Skeletal muscle satellite cell (primary cell): ENCODE results near the gene AMER3.
A peak's percentile ranks its signal among the peaks of the same experiment; 100 is the strongest.

Experiments
- H3K27me3 ChIP-seq: 2 replicates; pipeline ENCODE4 v1.7.0; 2013; ENCODE audit warnings: low read length; ENCODE audit not compliant: control insufficient read depth, insufficient read depth
- H3K36me3 ChIP-seq: 2 replicates; pipeline ENCODE4 v1.7.0; 2013; ENCODE audit warnings: mild to moderate bottlenecking, control low read depth, low read length; ENCODE audit not compliant: insufficient read depth
- H3K4me1 ChIP-seq: 2 replicates; pipeline ENCODE4 v1.7.0; 2013; ENCODE audit warnings: low read length; ENCODE audit not compliant: control insufficient read depth, insufficient read depth
- H3K4me2 ChIP-seq: 2 replicates; pipeline ENCODE4 v1.7.0; 2013; ENCODE audit warnings: mild to moderate bottlenecking, low read length
- H3K4me3 ChIP-seq: 2 replicates; pipeline ENCODE4 v1.7.0; 2013; ENCODE audit warnings: low read length
- H3K9ac ChIP-seq: 2 replicates; pipeline ENCODE4 v1.7.0; 2013; ENCODE audit warnings: mild to moderate bottlenecking, low read depth, low read length, moderate library complexity
- H3K9me3 ChIP-seq: replicated peaks from 2 replicates; pipeline ENCODE4 v1.7.0; 2013; ENCODE audit warnings: mild to moderate bottlenecking, control low read depth, low read length

Gene AMER3

DNA sequence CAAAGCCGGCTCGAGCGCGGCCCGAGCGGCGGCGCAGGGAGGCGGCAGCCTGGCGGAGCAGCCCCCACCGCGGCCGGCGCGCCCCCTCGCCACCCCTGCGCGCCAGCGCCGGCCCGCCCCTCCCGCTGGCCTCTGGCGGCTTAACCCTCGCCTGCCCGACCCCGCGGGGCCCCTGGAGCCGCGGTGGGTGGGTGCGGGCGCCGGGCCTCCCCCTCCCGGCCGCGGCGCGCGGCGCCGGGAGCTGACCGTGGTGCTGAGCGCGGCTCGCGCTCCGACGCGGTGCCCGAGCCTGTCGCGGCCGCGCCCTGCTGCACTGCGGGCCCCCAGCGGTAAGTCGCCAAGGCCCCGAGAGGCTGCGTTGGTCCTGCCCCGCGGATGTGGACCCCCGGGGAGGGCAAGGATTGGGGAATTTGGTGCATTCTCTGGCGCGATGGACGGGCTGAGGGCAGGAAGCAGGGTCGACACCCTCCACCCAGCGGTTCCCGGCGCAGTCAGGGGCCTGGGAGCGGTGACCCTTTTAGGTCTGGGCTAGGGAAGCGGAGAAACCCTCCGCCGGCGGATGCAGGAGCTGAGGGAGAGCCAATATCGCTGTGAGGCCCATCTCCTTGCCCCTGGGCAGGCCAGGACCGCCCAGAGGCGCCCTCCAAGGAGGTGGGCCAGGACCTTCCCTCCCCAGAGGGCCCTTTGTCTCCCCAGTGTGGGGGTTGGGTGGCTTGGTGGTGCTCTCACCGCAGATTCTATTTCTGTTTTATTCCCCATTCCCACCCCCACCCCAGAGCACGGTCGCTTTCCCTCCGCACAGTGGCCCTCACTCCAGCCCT is 923 bp downstream of the AMER3 start:
- no peaks in the 10 kb centered on the region for H3K36me3 ChIP-seq
- H3K27me3 ChIP-seq: peaks cover 15% of the 10 kb centered on the region
- peaks cover 3% of the 10 kb centered on the region for H3K9me3 ChIP-seq
- no peaks in the 10 kb centered on the region for H3K4me1 ChIP-seq
- H3K4me3 ChIP-seq: no peak overlapping the region
- H3K9ac ChIP-seq: no peak overlapping the region
- peak overlapping the region; percentile 20 for H3K4me2 ChIP-seq

DNA sequence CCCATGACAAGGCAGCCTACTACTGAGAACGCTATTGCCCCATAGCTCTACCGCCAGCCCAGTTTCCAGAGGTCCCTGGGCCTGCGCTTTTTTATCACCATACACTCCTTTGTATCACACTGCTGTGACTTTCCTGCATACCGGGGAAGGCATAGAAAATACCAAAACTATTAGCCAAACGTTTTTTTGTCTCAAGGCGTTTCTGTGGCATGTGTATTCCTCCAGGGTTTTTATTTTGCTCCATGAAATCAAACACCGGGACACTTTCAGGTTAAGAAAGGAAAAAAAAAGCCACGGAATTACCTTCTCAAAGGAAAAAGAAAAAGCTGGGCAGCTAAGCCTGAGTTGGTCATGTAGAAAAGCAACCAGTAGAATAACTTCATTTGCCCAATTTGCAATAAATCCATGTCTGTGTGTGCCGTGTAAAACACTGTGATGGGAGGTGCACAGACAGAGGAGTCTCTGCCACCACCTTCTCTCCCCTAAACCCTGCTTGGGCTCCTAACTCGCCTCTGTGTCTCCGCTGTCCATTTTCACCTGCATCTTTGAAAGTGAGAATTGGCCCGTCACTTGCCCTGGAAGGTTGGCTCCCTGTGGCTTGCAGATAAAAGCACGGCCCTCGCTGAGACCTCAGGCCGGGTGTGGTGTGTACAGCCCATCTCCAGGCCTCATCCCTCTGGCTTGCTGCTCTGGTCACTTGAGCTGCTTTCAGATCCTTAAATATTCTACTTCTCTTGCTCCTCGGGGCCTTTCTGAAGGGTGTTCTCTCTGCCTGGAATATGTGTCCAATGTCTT is 1.7 kb downstream of the AMER3 start:
- H3K4me3 ChIP-seq: no peak overlapping the region
- H3K36me3 ChIP-seq: no peaks in the 10 kb centered on the region
- no peaks in the 10 kb centered on the region for H3K4me1 ChIP-seq
- H3K9me3 ChIP-seq: peaks cover 5% of the 10 kb centered on the region
- no peak overlapping the region for H3K9ac ChIP-seq
- peaks cover 15% of the 10 kb centered on the region for H3K27me3 ChIP-seq
- H3K4me2 ChIP-seq: no peak overlapping the region

DNA sequence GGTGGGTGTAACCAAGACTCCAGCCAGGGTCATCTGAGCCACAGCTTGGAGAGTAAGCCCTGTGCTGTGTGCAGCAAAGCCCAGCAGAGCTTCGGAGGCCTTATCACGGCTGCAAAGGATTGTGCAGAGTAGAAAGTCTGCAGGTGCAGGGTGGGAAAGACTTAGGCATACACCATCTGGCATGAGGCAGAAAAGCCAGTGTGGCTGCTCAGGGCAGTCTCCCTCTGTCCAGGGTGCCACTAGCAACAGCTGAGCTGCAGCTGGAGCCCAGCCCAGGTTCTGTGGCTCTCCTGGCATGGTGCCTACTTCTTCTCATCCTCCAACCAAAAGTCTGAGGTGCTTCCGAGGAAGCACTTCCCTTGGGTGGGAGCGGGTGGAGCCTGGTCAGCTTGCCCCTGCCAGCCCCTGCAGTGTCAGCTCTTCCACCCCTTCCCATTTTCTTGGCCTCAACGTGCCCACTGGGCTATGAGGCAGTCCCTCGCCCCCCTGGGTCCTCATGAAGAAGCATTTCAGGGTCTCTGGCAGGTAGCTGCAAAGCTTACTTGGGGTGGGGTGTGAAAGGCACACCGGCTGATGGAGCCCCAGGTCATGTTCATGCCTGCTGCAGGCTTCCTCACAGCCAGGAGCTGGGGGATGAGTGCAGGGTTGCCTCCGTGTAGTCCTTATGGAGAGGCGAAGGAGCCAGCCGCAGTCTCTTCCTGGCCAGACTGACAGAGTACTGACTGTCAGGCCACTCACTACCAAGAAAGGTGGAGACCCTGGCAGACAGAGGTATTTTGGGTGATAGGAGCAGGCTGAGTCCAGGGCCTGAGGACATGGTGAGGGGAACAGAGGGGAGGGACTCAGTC is 4.8 kb downstream of the AMER3 start:
- H3K27me3 ChIP-seq: peaks cover 9% of the 10 kb centered on the region
- no peak overlapping the region for H3K4me2 ChIP-seq
- no peaks in the 10 kb centered on the region for H3K36me3 ChIP-seq
- H3K4me1 ChIP-seq: no peaks in the 10 kb centered on the region
- no peak overlapping the region for H3K9ac ChIP-seq
- H3K9me3 ChIP-seq: peaks cover 8% of the 10 kb centered on the region
- H3K4me3 ChIP-seq: no peak overlapping the region

- Histone ChIP-seq H3K4me3 (no peak overlapping the region), H3K4me1 (no peaks in the 10 kb centered on the region), H3K9me3 (peaks cover 10% of the 10 kb centered on the region), H3K27me3 (peaks cover 3% of the 10 kb centered on the region), H3K9ac (no peak overlapping the region), H3K36me3 (no peaks in the 10 kb centered on the region), H3K4me2 (no peak overlapping the region)
These were observed 5.7 kb downstream of the AMER3 start for GRCh38 chr2:130760754-130761751.

DNA sequence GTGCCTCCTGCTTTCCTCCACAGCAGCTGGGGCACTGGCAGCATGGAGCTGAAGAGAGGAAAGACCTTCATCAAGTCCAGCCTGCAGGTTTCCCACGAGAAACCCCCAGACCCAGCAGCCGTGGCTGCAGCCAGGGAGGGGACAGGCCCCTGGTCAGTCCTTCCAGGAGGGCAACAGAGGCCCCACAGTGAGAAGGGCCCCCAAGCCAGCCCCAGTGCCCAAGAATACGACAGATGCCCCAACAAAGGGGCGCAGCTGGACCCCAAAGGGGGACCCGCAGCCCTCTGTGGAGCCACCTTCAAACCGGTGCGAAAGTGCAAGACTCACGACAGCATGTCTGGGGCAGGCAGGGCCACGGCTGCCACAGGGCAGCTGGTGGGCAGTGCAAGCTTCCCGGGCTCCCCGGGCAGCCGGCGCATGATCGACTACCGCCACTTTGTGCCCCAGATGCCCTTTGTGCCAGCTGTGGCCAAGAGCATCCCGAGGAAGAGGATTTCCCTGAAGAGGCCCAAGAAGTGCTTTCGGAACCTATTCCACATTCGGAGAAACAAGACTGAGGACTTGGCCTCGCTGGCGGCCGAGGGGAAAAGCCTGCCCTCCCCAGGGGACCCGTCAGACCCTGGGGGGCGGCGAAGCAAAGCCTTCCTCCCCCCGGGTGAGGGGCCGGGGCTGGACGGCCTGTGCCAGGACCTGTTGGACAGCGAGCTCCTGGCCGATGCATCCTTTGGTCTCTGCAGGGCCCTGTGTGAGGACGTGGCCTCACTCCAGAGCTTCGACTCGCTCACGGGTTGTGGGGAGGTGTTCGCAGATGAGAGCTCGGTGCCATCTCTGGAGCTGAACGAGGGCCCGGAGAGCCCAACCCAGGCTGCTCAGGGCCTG is 6.9 kb downstream of the AMER3 start:
- H3K4me3 ChIP-seq: no peak overlapping the region
- H3K36me3 ChIP-seq: no peaks in the 10 kb centered on the region
- peaks cover 10% of the 10 kb centered on the region for H3K9me3 ChIP-seq
- H3K4me2 ChIP-seq: no peak overlapping the region
- no peaks in the 10 kb centered on the region for H3K4me1 ChIP-seq
- no peaks in the 10 kb centered on the region for H3K27me3 ChIP-seq
- H3K9ac ChIP-seq: no peak overlapping the region

- Histone ChIP-seq H3K27me3 (no peaks in the 10 kb centered on the region), H3K4me2 (no peak overlapping the region), H3K4me1 (no peaks in the 10 kb centered on the region), H3K36me3 (no peaks in the 10 kb centered on the region), H3K4me3 (no peak overlapping the region), H3K9me3 (peaks cover 10% of the 10 kb centered on the region), H3K9ac (no peak overlapping the region)
These were observed 7.6 kb downstream of the AMER3 start for GRCh38 chr2:130762910-130763385.

DNA sequence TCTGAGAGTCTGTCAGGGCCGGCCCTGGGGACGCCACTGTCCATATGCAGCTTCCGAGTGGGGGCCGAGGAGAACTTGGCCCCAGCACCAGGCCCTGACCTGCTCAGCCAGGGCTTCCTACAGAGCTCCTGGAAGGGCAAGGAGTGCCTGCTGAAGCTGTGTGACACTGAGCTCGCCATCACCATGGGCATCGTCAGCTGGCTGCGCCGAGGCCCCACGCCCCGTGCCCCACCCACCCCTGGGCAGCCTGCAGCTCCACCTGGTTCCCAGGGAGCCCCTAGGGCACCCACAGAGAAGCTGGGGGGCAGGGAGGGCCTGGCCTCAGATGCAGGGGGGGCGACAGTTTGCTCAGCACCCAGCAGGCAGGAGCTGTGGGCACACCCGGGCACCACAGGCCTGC is 8.1 kb downstream of the AMER3 start:
- Histone ChIP-seq H3K4me3 (no peak overlapping the region), H3K27me3 (no peaks in the 10 kb centered on the region), H3K9ac (no peak overlapping the region), H3K36me3 (no peaks in the 10 kb centered on the region), H3K9me3 (peaks cover 10% of the 10 kb centered on the region), H3K4me1 (no peaks in the 10 kb centered on the region), H3K4me2 (no peak overlapping the region)

DNA sequence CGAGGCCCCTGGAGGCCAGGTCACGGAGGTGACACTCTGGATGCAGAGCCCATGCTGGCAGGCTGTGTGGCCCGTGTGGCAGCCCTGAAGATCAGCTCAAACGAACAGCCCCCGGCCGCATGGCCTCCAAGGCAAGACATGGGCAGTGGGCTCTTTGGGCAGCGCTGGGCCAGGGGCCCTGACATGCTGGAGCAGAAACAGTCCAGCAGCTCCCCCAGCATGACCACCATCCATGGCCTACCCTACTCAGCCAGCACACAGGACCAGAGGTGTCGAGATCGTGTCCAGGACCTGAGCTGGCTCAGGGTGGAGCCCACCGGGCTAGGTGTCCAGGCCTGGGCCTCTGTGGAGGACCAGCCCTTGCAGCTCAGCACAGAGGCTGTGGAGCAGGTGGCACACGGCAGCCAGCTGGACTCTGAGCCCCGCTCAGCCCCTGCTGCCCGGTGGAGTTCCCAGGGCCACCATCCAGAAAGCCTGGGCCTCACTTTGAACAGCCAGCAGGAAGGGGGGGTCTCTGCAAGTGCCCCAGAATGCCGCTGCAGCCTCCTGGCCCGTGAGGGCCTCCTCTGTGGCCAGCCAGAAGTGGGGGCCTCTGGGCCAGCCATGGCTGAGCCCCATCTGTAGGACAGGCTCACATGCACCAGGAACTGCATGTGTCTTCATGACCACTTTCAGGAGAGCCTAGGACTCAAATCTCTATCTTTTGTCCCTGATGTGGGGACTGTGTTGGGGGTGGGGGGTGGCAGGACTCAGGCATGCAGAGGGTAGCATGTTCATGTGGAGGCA is 8.9 kb downstream of the AMER3 start:
- Histone ChIP-seq H3K36me3 (no peaks in the 10 kb centered on the region), H3K9ac (no peak overlapping the region), H3K4me2 (no peak overlapping the region)

DNA sequence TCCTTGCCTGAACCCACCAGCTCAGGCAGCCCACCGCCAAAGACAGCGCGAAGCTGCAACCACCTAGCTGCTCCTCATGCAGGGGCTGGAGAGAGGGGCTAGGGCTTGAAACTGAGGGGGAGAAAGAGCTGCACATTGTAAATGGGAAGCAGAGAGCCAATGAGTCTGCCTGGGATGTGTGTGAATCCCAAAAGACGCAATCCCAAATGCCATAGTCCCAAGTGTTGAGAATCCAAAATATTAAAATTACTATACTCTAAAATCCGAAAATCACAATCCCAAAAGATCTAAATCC is 9.4 kb downstream of the AMER3 start:
- H3K9ac ChIP-seq: no peak overlapping the region
- no peaks in the 10 kb centered on the region for H3K36me3 ChIP-seq
- no peaks in the 10 kb centered on the region for H3K27me3 ChIP-seq
- H3K4me2 ChIP-seq: no peak overlapping the region
- H3K4me3 ChIP-seq: no peak overlapping the region
- peaks cover 10% of the 10 kb centered on the region for H3K9me3 ChIP-seq
- H3K4me1 ChIP-seq: no peaks in the 10 kb centered on the region

More for the DNA sequence above, 8.9 kb downstream of the AMER3 start:
- no peaks in the 10 kb centered on the region for H3K4me1 ChIP-seq
- H3K9me3 ChIP-seq: peaks cover 10% of the 10 kb centered on the region
- H3K4me3 ChIP-seq: no peak overlapping the region
- no peaks in the 10 kb centered on the region for H3K27me3 ChIP-seq
